ENCODE data around the gene GIN1.

The GIN1 gene

GRCh38 chr5:103092676-103093075 is 27.3 kb downstream of the GIN1 start:
- no peaks in the 10 kb centered on the region for H3K79me2 ChIP-seq (ENCODE audit: insufficient read depth, low read depth)
- H3K27me3 ChIP-seq (ENCODE audit: insufficient read depth, low read depth) = no peaks in the 10 kb centered on the region
- TF ChIP-seq CTCF (conservative IDR thresholded peaks at IDR 0.05; ENCODE audit: low read depth, low read length) = no peak
- H3K27ac ChIP-seq = no peak overlapping the region
- H3K4me1 ChIP-seq (ENCODE audit: low read depth, poor library complexity, severe bottlenecking) = no peaks in the 10 kb centered on the region
- H3K4me2 ChIP-seq = no peak overlapping the region
- H3K9ac ChIP-seq = no peak overlapping the region
- no peaks in the 10 kb centered on the region for H4K20me1 ChIP-seq (ENCODE audit: insufficient read depth)
- no peak overlapping the region for H2AFZ ChIP-seq (ENCODE audit: low read depth)
- no peaks in the 10 kb centered on the region for H3K36me3 ChIP-seq (ENCODE audit: insufficient read depth)
- H3K4me3 ChIP-seq (IDR thresholded peaks at IDR 0.05; ENCODE audit: insufficient read depth, low read depth, low read length) = no peak overlapping the region

GRCh38 chr5:103090791-103091190 is 29.1 kb downstream of the GIN1 start:
- H3K79me2 ChIP-seq (ENCODE audit: insufficient read depth, low read depth) = no peaks in the 10 kb centered on the region
- no peaks in the 10 kb centered on the region for H3K4me1 ChIP-seq (ENCODE audit: low read depth, poor library complexity, severe bottlenecking)
- H4K20me1 ChIP-seq (ENCODE audit: insufficient read depth) = no peaks in the 10 kb centered on the region
- TF ChIP-seq CTCF (conservative IDR thresholded peaks at IDR 0.05; ENCODE audit: low read depth, low read length) = no peak
- no peak overlapping the region for H3K27ac ChIP-seq
- H3K36me3 ChIP-seq (ENCODE audit: insufficient read depth) = no peaks in the 10 kb centered on the region
- H3K4me2 ChIP-seq = no peak overlapping the region
- H3K27me3 ChIP-seq (ENCODE audit: insufficient read depth, low read depth) = no peaks in the 10 kb centered on the region
- no peak overlapping the region for H3K9ac ChIP-seq
- H3K4me3 ChIP-seq (IDR thresholded peaks at IDR 0.05; ENCODE audit: insufficient read depth, low read depth, low read length) = no peak overlapping the region
- no peak overlapping the region for H2AFZ ChIP-seq (ENCODE audit: low read depth)

GRCh38 chr5:103089272-103089671 is 30.7 kb downstream of the GIN1 start:
- no peak overlapping the region for H3K4me3 ChIP-seq (IDR thresholded peaks at IDR 0.05; ENCODE audit: insufficient read depth, low read depth, low read length)
- no peaks in the 10 kb centered on the region for H3K36me3 ChIP-seq (ENCODE audit: insufficient read depth)
- H3K27me3 ChIP-seq (ENCODE audit: insufficient read depth, low read depth) = no peaks in the 10 kb centered on the region
- no peak overlapping the region for H2AFZ ChIP-seq (ENCODE audit: low read depth)
- no peak overlapping the region for H3K4me2 ChIP-seq
- no peaks in the 10 kb centered on the region for H4K20me1 ChIP-seq (ENCODE audit: insufficient read depth)
- no peak overlapping the region for H3K27ac ChIP-seq
- no peaks in the 10 kb centered on the region for H3K79me2 ChIP-seq (ENCODE audit: insufficient read depth, low read depth)
- no peaks in the 10 kb centered on the region for H3K4me1 ChIP-seq (ENCODE audit: low read depth, poor library complexity, severe bottlenecking)
- no peak for TF ChIP-seq CTCF (conservative IDR thresholded peaks at IDR 0.05; ENCODE audit: low read depth, low read length)
- no peak overlapping the region for H3K9ac ChIP-seq

- no peak for TF ChIP-seq CTCF (conservative IDR thresholded peaks at IDR 0.05; ENCODE audit: low read depth, low read length)
- no peaks in the 10 kb centered on the region for H4K20me1 ChIP-seq (ENCODE audit: insufficient read depth)
- H3K4me1 ChIP-seq (ENCODE audit: low read depth, poor library complexity, severe bottlenecking) = no peaks in the 10 kb centered on the region
- no peaks in the 10 kb centered on the region for H3K27me3 ChIP-seq (ENCODE audit: insufficient read depth, low read depth)
- H3K36me3 ChIP-seq (ENCODE audit: insufficient read depth) = no peaks in the 10 kb centered on the region
- no peak overlapping the region for H3K27ac ChIP-seq
- no peak overlapping the region for H2AFZ ChIP-seq (ENCODE audit: low read depth)
- H3K4me2 ChIP-seq = no peak overlapping the region
- H3K4me3 ChIP-seq (IDR thresholded peaks at IDR 0.05; ENCODE audit: insufficient read depth, low read depth, low read length) = no peak overlapping the region
- no peak overlapping the region for H3K9ac ChIP-seq
- H3K79me2 ChIP-seq (ENCODE audit: insufficient read depth, low read depth) = no peaks in the 10 kb centered on the region
These were observed 33.4 kb downstream of the GIN1 start for GRCh38 chr5:103086547-103086946.

GRCh38 chr5:103079796-103080195 is 40.1 kb downstream of the GIN1 start:
- Histone ChIP-seq H3K9ac (no peak overlapping the region), H3K4me3 (IDR thresholded peaks at IDR 0.05; ENCODE audit: insufficient read depth, low read depth, low read length) (no peak overlapping the region), H3K4me1 (ENCODE audit: low read depth, poor library complexity, severe bottlenecking) (no peaks in the 10 kb centered on the region), H3K27ac (no peak overlapping the region), H3K27me3 (ENCODE audit: insufficient read depth, low read depth) (no peaks in the 10 kb centered on the region), H3K4me2 (no peak overlapping the region), H3K36me3 (ENCODE audit: insufficient read depth) (no peaks in the 10 kb centered on the region), H3K79me2 (ENCODE audit: insufficient read depth, low read depth) (no peaks in the 10 kb centered on the region), H2AFZ (ENCODE audit: low read depth) (no peak overlapping the region), H4K20me1 (ENCODE audit: insufficient read depth) (no peaks in the 10 kb centered on the region)
- no peak for TF ChIP-seq CTCF (conservative IDR thresholded peaks at IDR 0.05; ENCODE audit: low read depth, low read length)

All from KMS-11 (cell line).